Activated CD8-positive, alpha-beta memory T cell treated with anti-CD3 and anti-CD28 coated beads, Interleukin-2, amount 50 U/mL, for 48 hours (primary cell): ENCODE data around the gene GLIS1.
A peak's percentile ranks its signal among the peaks of the same experiment; 100 is the strongest.

Experiments used
- DNase-seq: peaks from one replicate; pipeline ENCODE4 v3.0.0-alpha.2; 2020

GLIS1 gene

GRCh38 chr1:53628286-53628955 lies 110.5 kb downstream of the GLIS1 start:
- no peak for DNase-seq

- no peak for DNase-seq
Observed at GRCh38 chr1:53627666-53628065, 111.3 kb downstream of the GLIS1 start.

GRCh38 chr1:53627031-53627430 lies 111.9 kb downstream of the GLIS1 start:
- no peak for DNase-seq

GRCh38 chr1:53626616-53627015 lies 112.3 kb downstream of the GLIS1 start:
- no peak for DNase-seq

- DNase-seq = no peak
Observed at GRCh38 chr1:53625766-53626520, 113.0 kb downstream of the GLIS1 start.

GRCh38 chr1:53625049-53625448 lies 113.9 kb downstream of the GLIS1 start:
- no peak for DNase-seq

- peak; percentile 10 for DNase-seq
Observed at GRCh38 chr1:53622531-53622930, 116.4 kb downstream of the GLIS1 start.

GRCh38 chr1:53621144-53621543 lies 117.8 kb downstream of the GLIS1 start:
- DNase-seq = peak; percentile 13

GRCh38 chr1:53620061-53620855 lies 118.7 kb downstream of the GLIS1 start:
- peak; percentile 32 for DNase-seq

- peak; percentile 20 for DNase-seq
Observed at GRCh38 chr1:53619367-53620060, 119.5 kb downstream of the GLIS1 start.

- DNase-seq = peak; percentile 41
Observed at GRCh38 chr1:53618500-53619366, 120.2 kb downstream of the GLIS1 start.

GRCh38 chr1:53617851-53618499 lies 121.0 kb downstream of the GLIS1 start:
- peak; percentile 25 for DNase-seq

GRCh38 chr1:53617382-53617781 lies 121.6 kb downstream of the GLIS1 start:
- peak; percentile 26 for DNase-seq

GRCh38 chr1:53616927-53617326 lies 122.0 kb downstream of the GLIS1 start:
- peak; percentile 34 for DNase-seq

GRCh38 chr1:53616511-53616910 lies 122.5 kb downstream of the GLIS1 start:
- DNase-seq = peak; percentile 12

- DNase-seq = peak; percentile 8
Observed at GRCh38 chr1:53615101-53615500, 123.9 kb downstream of the GLIS1 start.

GRCh38 chr1:53614231-53615021 lies 124.5 kb downstream of the GLIS1 start:
- peak; percentile 8 for DNase-seq

GRCh38 chr1:53608676-53609075 lies 130.3 kb downstream of the GLIS1 start:
- DNase-seq = no peak

GRCh38 chr1:53608071-53608470 lies 130.9 kb downstream of the GLIS1 start:
- no peak for DNase-seq

GRCh38 chr1:53606651-53607051 lies 132.3 kb downstream of the GLIS1 start:
- DNase-seq = no peak

- no peak for DNase-seq
Observed at GRCh38 chr1:53606197-53606596, 132.8 kb downstream of the GLIS1 start.
